Measurements from ENCODE around the gene IL6R. TPM values are rescaled to one million over a fixed set of nuclear protein-coding genes. Genes with fewer than 3 reads are reported as not detected.
A peak's percentile ranks its signal among the peaks of the same experiment; 100 is the strongest.

IL6R gene
- polyA plus RNA-seq, 1 experiment = 6.8 TPM

DNA sequence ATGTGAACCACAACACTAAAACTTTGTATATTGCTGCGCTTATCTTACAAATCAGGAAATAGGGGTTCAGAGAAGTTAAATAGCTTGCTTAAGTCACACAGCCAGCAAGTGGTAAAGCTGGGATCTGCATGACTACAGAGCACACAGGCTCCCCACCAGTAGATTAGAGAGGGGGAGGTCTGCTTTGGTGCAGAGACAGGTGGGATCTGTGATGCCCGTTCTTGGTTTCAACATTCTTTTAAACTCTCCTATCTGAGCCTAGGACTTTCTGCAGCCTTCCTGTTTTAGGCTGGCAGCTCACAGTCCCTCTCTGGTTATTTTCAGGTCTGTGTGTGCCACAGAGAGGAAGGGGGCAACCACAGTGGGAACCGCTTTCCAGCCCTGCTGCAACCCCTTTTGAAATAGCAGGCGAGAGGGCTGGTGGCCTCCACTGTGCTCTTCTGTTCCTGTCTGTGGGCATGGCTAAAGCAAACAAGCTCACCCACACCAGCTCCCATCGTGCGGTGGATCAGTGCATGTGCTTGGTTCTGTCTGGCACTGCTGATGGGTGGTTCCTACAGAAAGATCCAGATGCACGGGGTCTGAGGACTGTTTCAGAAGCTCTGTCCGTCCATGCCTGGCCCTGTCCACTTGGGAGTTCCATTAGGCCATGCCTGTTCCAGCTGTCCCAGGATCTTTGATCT is 1.7 kb upstream of the IL6R start:
- TF ChIP-seq, protein P1, sequence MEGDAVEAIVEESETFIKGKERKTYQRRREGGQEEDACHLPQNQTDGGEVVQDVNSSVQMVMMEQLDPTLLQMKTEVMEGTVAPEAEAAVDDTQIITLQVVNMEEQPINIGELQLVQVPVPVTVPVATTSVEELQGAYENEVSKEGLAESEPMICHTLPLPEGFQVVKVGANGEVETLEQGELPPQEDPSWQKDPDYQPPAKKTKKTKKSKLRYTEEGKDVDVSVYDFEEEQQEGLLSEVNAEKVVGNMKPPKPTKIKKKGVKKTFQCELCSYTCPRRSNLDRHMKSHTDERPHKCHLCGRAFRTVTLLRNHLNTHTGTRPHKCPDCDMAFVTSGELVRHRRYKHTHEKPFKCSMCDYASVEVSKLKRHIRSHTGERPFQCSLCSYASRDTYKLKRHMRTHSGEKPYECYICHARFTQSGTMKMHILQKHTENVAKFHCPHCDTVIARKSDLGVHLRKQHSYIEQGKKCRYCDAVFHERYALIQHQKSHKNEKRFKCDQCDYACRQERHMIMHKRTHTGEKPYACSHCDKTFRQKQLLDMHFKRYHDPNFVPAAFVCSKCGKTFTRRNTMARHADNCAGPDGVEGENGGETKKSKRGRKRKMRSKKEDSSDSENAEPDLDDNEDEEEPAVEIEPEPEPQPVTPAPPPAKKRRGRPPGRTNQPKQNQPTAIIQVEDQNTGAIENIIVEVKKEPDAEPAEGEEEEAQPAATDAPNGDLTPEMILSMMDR (IDR thresholded peaks at IDR 0.05; ENCODE audit: insufficient read depth, low read depth, low read length) = no peak
- DNase-seq (ENCODE audit: low read depth) = no peak
- POLR2A ChIA-PET = no interaction called here
- no peaks in the 10 kb centered on the region for H3K36me3 ChIP-seq (ENCODE audit: control insufficient read depth, insufficient read depth, low read length)
- CTCF ChIA-PET = interaction anchor here (0.5 to 1.5 kb wide), 5 partner anchors 28 to 143 kb away, joined by 3 to 6 read pairs (median 3); no protein-coding TSS in a partner anchor
- no peak overlapping the region for H3K4me3 ChIP-seq (ENCODE audit: low read depth, low read length)
- peaks cover 7% of the 10 kb centered on the region for H3K27me3 ChIP-seq (ENCODE audit: control insufficient read depth, insufficient read depth, low read length)

DNA sequence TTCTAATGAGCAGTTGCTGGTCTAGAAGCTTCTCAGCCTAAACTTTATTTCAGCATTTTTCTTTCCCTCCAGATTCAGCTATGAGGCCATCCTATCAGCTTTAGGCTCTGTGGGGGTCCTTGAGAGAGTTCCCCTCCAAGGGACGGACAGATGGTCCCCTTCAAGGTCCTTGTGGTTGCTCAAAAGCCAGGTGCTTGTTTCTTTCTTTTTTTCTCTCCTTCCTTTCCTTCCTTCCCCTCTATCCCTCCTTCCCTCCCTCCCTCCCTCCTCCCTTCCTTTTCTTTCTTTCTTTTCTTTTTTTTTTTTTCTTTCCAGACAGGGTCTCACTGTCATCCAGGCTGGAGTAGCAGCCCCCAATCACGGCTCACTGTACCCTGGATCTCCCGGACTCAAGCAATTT is 1.2 kb upstream of the IL6R start:
- ChIA-PET POLR2A (no interaction called here), CTCF (interaction anchor here (1.3 to 1.5 kb wide), 2 partner anchors 28 to 75 kb away, joined by 3 to 6 read pairs; no protein-coding TSS in a partner anchor)
- TF ChIP-seq, protein P1 (IDR thresholded peaks at IDR 0.05; ENCODE audit: insufficient read depth, low read depth, low read length) = no peak

DNA sequence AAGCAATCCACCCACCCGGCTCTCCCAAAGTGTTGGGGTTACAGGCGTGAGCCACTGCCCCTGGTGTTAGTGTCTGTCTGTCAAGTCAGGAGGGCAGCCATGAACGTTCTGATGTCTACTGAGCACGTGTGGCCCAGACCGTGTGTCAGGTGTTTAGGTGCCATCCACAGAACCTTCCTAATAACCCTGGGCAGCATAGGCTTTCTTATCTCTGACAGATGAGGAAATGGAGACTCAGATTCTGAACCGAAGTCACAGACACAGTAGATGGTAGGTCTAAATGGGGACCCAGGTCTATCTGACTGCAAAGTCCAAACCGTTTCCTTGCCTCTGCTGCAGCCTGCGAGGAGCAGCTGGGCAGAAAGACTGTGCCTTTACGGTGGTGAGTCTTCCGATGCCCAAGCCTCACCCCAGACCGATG is 622 bp upstream of the IL6R start:
- peaks cover 7% of the 10 kb centered on the region for H3K27me3 ChIP-seq (ENCODE audit: control insufficient read depth, insufficient read depth, low read length)
- POLR2A ChIA-PET = no interaction called here

More for the DNA sequence above, 1.2 kb upstream of the IL6R start:
- Histone ChIP-seq H3K27me3 (ENCODE audit: control insufficient read depth, insufficient read depth, low read length) (peaks cover 7% of the 10 kb centered on the region), H3K36me3 (ENCODE audit: control insufficient read depth, insufficient read depth, low read length) (no peaks in the 10 kb centered on the region), H3K4me3 (ENCODE audit: low read depth, low read length) (no peak overlapping the region)
- DNase-seq (ENCODE audit: low read depth) = no peak

DNA sequence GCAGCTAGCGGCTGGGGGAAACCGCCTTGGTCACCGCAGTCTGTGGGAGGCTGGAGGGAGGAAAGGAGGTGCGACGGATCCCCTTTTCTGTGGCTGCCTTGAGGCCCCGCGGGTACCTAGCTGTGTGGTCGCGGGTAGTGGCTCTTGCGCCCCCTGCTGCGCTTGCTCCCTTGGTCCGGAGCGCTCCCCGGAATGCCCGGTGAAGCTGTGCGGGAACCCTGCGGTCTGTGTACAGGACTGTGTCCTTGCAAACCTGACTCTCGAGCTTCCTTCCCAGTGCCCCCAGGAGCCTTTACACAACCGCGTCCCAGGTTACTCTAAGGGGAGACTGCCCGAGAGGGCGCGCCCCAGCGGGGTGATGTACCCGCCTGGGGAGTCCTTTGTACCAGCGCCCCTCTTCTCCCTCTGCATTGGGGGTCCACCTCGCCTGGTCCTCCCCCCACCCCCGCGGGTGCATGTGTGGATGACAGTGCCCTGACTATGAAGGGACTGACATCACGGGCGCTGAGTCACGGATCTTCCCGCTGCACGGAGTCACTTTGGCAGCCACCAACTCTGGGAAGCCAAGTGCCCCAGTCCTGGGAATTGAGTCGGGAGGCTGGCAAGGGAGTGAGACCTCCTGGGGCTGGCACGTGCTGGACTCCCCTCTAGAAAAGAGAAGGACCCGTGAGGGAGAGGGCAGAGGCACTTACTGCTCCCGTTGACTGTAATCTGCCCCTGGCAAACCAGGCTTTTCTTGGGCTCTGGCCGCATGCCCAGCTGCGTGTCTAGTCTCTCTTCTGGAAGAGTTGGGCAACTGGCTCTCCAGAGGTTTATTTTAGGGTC is 816 bp downstream of the IL6R start:
- DNase-seq (ENCODE audit: low read depth) = no peak
- Histone ChIP-seq H3K4me3 (ENCODE audit: low read depth, low read length) (peak overlapping the region; percentile 79), H3K36me3 (ENCODE audit: control insufficient read depth, insufficient read depth, low read length) (no peaks in the 10 kb centered on the region), H3K27me3 (ENCODE audit: control insufficient read depth, insufficient read depth, low read length) (peaks cover 7% of the 10 kb centered on the region)
- ChIA-PET POLR2A (no interaction called here), CTCF (interaction anchor here (0.6 to 3.5 kb wide), 10 partner anchors 10 to 81 kb away, joined by 3 to 16 read pairs (median 4); partner anchors contain the start of gene ATP8B2)
- TF ChIP-seq, protein P1 (IDR thresholded peaks at IDR 0.05; ENCODE audit: insufficient read depth, low read depth, low read length) = peak; percentile 61

More for the DNA sequence above, 622 bp upstream of the IL6R start:
- CTCF ChIA-PET = interaction anchor here (1.3 kb wide), 1 partner anchor 75 kb away, joined by 6 read pairs; no protein-coding TSS in a partner anchor
- no peaks in the 10 kb centered on the region for H3K36me3 ChIP-seq (ENCODE audit: control insufficient read depth, insufficient read depth, low read length)
- no peak for DNase-seq (ENCODE audit: low read depth)
- TF ChIP-seq, protein P1 (IDR thresholded peaks at IDR 0.05; ENCODE audit: insufficient read depth, low read depth, low read length) = no peak
- peak overlapping the region; percentile 79 for H3K4me3 ChIP-seq (ENCODE audit: low read depth, low read length)

DNA sequence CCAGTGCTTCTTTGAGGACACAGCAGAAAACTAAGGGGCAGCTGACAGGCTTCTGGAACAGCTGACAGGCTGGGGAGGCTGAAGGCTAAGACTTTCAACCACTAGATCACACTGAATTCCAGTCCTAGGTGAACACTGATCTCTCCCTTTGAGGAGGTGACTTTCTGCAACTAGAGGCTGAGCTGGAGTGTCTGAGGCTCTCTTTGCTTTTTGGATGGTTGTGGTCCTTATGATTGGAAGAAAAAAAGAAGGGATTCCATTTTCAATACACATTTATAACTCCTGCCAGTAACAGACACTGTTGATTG is 1.4 kb downstream of the IL6R start:
- peaks cover 7% of the 10 kb centered on the region for H3K27me3 ChIP-seq (ENCODE audit: control insufficient read depth, insufficient read depth, low read length)
- CTCF ChIA-PET = interaction anchor here (1.2 to 3.5 kb wide), 9 partner anchors 9 to 82 kb away, joined by 3 to 16 read pairs (median 4); partner anchors contain the start of gene ATP8B2
- H3K36me3 ChIP-seq (ENCODE audit: control insufficient read depth, insufficient read depth, low read length) = no peaks in the 10 kb centered on the region
- peak overlapping the region; percentile 79 for H3K4me3 ChIP-seq (ENCODE audit: low read depth, low read length)
- no peak for DNase-seq (ENCODE audit: low read depth)
- TF ChIP-seq, protein P1 (IDR thresholded peaks at IDR 0.05; ENCODE audit: insufficient read depth, low read depth, low read length) = no peak
- POLR2A ChIA-PET = no interaction called here

All from BJ (cell line).